NT2/D1 (cell line): Measurements from ENCODE around the gene UMAD1.

Experiments used
- YY1 ChIP-seq: IDR thresholded peaks from 2 replicates; pipeline ENCODE4 v1.6.1; 2011; ENCODE audit not compliant: insufficient read length, insufficient read depth
- ZNF274 ChIP-seq: IDR thresholded peaks from 2 replicates; pipeline ENCODE4 v1.6.1; 2011; ENCODE audit warnings: mild to moderate bottlenecking, low read depth, low read length

GRCh38 chr7:7808626-7809025, 168.1 kb downstream of the UMAD1 start:
- TF ChIP-seq ZNF274: no peak
- no peak for TF ChIP-seq YY1
